Measurements from ENCODE around the gene DHX35.

DNA sequence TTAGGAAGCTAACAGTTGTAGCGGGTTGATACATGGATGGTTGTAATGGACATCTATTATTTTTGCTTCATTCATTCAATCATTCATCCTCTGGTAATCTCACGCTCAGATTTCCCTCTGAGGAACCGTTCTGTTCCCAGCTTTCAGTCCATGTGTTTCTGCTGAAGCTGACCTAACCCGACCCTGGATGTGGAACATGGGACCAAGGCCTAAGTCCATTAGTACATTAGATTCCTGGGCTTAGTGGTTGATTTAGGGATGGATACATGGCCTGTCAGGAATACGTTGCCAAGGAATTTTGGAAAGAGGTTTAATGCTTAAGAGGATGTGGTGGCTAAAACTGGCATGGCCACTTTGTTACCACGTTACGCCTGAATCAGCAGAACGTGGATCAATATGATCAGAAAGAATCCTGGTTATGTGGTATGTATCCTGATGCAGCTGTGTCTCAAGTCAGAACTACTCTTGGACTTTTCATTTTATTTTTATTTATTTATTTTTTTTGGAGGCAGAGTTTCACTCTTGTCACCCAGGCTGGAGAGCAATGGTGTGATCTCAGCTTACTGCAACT lies 4.1 kb upstream of the DHX35 start:
- TF ChIP-seq, protein P1, sequence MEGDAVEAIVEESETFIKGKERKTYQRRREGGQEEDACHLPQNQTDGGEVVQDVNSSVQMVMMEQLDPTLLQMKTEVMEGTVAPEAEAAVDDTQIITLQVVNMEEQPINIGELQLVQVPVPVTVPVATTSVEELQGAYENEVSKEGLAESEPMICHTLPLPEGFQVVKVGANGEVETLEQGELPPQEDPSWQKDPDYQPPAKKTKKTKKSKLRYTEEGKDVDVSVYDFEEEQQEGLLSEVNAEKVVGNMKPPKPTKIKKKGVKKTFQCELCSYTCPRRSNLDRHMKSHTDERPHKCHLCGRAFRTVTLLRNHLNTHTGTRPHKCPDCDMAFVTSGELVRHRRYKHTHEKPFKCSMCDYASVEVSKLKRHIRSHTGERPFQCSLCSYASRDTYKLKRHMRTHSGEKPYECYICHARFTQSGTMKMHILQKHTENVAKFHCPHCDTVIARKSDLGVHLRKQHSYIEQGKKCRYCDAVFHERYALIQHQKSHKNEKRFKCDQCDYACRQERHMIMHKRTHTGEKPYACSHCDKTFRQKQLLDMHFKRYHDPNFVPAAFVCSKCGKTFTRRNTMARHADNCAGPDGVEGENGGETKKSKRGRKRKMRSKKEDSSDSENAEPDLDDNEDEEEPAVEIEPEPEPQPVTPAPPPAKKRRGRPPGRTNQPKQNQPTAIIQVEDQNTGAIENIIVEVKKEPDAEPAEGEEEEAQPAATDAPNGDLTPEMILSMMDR (IDR thresholded peaks at IDR 0.05) = no peak
- TF ChIP-seq, protein P2, sequence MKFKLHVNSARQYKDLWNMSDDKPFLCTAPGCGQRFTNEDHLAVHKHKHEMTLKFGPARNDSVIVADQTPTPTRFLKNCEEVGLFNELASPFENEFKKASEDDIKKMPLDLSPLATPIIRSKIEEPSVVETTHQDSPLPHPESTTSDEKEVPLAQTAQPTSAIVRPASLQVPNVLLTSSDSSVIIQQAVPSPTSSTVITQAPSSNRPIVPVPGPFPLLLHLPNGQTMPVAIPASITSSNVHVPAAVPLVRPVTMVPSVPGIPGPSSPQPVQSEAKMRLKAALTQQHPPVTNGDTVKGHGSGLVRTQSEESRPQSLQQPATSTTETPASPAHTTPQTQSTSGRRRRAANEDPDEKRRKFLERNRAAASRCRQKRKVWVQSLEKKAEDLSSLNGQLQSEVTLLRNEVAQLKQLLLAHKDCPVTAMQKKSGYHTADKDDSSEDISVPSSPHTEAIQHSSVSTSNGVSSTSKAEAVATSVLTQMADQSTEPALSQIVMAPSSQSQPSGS (CRISPR knock-in tag; IDR thresholded peaks at IDR 0.05; ENCODE audit: borderline replicate concordance, low read depth) = no peak
- TF ChIP-seq CREB1 (CRISPR knock-in tag; IDR thresholded peaks at IDR 0.05) (no peak), NFATC4 (CRISPR knock-in tag; IDR thresholded peaks at IDR 0.05) (no peak), ETV6 (CRISPR knock-in tag; IDR thresholded peaks at IDR 0.05) (no peak), ZNF423 (CRISPR knock-in tag; IDR thresholded peaks at IDR 0.05) (no peak)
- TF ChIP-seq, protein P3, sequence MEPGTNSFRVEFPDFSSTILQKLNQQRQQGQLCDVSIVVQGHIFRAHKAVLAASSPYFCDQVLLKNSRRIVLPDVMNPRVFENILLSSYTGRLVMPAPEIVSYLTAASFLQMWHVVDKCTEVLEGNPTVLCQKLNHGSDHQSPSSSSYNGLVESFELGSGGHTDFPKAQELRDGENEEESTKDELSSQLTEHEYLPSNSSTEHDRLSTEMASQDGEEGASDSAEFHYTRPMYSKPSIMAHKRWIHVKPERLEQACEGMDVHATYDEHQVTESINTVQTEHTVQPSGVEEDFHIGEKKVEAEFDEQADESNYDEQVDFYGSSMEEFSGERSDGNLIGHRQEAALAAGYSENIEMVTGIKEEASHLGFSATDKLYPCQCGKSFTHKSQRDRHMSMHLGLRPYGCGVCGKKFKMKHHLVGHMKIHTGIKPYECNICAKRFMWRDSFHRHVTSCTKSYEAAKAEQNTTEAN (CRISPR knock-in tag; IDR thresholded peaks at IDR 0.05) = no peak
- TF ChIP-seq, protein P4, sequence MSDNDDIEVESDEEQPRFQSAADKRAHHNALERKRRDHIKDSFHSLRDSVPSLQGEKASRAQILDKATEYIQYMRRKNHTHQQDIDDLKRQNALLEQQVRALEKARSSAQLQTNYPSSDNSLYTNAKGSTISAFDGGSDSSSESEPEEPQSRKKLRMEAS (CRISPR knock-in tag; IDR thresholded peaks at IDR 0.05) = no peak
- TF ChIP-seq, protein P5, sequence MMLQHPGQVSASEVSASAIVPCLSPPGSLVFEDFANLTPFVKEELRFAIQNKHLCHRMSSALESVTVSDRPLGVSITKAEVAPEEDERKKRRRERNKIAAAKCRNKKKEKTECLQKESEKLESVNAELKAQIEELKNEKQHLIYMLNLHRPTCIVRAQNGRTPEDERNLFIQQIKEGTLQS (CRISPR knock-in tag; conservative IDR thresholded peaks at IDR 0.05) = no peak
- TF ChIP-seq, protein P6, sequence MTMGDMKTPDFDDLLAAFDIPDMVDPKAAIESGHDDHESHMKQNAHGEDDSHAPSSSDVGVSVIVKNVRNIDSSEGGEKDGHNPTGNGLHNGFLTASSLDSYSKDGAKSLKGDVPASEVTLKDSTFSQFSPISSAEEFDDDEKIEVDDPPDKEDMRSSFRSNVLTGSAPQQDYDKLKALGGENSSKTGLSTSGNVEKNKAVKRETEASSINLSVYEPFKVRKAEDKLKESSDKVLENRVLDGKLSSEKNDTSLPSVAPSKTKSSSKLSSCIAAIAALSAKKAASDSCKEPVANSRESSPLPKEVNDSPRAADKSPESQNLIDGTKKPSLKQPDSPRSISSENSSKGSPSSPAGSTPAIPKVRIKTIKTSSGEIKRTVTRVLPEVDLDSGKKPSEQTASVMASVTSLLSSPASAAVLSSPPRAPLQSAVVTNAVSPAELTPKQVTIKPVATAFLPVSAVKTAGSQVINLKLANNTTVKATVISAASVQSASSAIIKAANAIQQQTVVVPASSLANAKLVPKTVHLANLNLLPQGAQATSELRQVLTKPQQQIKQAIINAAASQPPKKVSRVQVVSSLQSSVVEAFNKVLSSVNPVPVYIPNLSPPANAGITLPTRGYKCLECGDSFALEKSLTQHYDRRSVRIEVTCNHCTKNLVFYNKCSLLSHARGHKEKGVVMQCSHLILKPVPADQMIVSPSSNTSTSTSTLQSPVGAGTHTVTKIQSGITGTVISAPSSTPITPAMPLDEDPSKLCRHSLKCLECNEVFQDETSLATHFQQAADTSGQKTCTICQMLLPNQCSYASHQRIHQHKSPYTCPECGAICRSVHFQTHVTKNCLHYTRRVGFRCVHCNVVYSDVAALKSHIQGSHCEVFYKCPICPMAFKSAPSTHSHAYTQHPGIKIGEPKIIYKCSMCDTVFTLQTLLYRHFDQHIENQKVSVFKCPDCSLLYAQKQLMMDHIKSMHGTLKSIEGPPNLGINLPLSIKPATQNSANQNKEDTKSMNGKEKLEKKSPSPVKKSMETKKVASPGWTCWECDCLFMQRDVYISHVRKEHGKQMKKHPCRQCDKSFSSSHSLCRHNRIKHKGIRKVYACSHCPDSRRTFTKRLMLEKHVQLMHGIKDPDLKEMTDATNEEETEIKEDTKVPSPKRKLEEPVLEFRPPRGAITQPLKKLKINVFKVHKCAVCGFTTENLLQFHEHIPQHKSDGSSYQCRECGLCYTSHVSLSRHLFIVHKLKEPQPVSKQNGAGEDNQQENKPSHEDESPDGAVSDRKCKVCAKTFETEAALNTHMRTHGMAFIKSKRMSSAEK (CRISPR knock-in tag; IDR thresholded peaks at IDR 0.05; ENCODE audit: borderline replicate concordance) = no peak
